GM21390 (cell line): ENCODE data around the gene AIPL1.

Experiments
- ATAC-seq: cut with Tn5 transposase; IDR thresholded peaks from one replicate; pipeline ENCODE4 v1.9.1; 2021; ENCODE audit not compliant: unreplicated experiment

Gene AIPL1

GRCh38 chr17:6450926-6451832 lies 16.3 kb upstream of the AIPL1 start:
- no peak for ATAC-seq

GRCh38 chr17:6449307-6449706 lies 14.4 kb upstream of the AIPL1 start:
- ATAC-seq: no peak

GRCh38 chr17:6448473-6448872 lies 13.6 kb upstream of the AIPL1 start:
- ATAC-seq: no peak

- no peak for ATAC-seq
Measured at GRCh38 chr17:6446516-6447100, 11.7 kb upstream of the AIPL1 start.

- no peak for ATAC-seq
Measured at GRCh38 chr17:6444571-6445335, 9.8 kb upstream of the AIPL1 start.

- peak; percentile 87 for ATAC-seq
Measured at GRCh38 chr17:6443692-6444570, 9.0 kb upstream of the AIPL1 start, which contains the start of gene PIMREG. TSS of gene PIMREG (plus strand) at chr17:6444455. CDS start at chr17:6445111, 656 bp downstream.

- no peak for ATAC-seq
Measured at GRCh38 chr17:6442775-6443174, 7.9 kb upstream of the AIPL1 start.

- ATAC-seq: no peak
Measured at GRCh38 chr17:6439951-6440350, 5.0 kb upstream of the AIPL1 start.

- no peak for ATAC-seq
Measured at GRCh38 chr17:6437956-6438355, 3.0 kb upstream of the AIPL1 start.

- ATAC-seq: no peak
Measured at GRCh38 chr17:6437466-6437865, 2.5 kb upstream of the AIPL1 start.

GRCh38 chr17:6435968-6436367 lies 1.0 kb upstream of the AIPL1 start:
- ATAC-seq: no peak

- no peak for ATAC-seq
Measured at GRCh38 chr17:6430769-6431168, 4.2 kb downstream of the AIPL1 start.

- ATAC-seq: no peak
Measured at GRCh38 chr17:6429266-6429665, 5.7 kb downstream of the AIPL1 start.

- ATAC-seq: no peak
Measured at GRCh38 chr17:6428207-6428965, 6.5 kb downstream of the AIPL1 start.

- no peak for ATAC-seq
Measured at GRCh38 chr17:6427279-6427781, 7.6 kb downstream of the AIPL1 start.

- ATAC-seq: no peak
Measured at GRCh38 chr17:6426356-6427101, 8.4 kb downstream of the AIPL1 start.

GRCh38 chr17:6425407-6425806 lies 9.5 kb downstream of the AIPL1 start:
- ATAC-seq: no peak

GRCh38 chr17:6423931-6424330 lies 11.0 kb downstream of the AIPL1 start:
- no peak for ATAC-seq

GRCh38 chr17:6422654-6423241 lies 12.2 kb downstream of the AIPL1 start:
- ATAC-seq: no peak
